Measurements from ENCODE around the gene DDR2. TPM values are rescaled to one million over a fixed set of nuclear protein-coding genes. Genes with fewer than 3 reads are reported as not detected.

DDR2 gene
- total RNA-seq, 2 donors from 2014 or later: 14.2 to 27.0 TPM

- no peak for DNase-seq (ENCODE audit: low spot score)
- TF ChIP-seq POLR2AphosphoS5 (IDR thresholded peaks at IDR 0.05) (no peak), CTCF (IDR thresholded peaks at IDR 0.05) (no peak), POLR2A (IDR thresholded peaks at IDR 0.05) (no peak)
- intact Hi-C loops (cut with DNase I): no loop called here
- 62% methylated on average over 2 of the region's 2 CpGs for WGBS
- Histone ChIP-seq H3K27ac (no peak overlapping the region), H3K27me3 (replicated peaks; ENCODE audit: insufficient read depth) (no peaks in the 10 kb centered on the region), H3K36me3 (no peaks in the 10 kb centered on the region), H3K9me3 (no peaks in the 10 kb centered on the region), H3K4me3 (no peak overlapping the region), H3K4me1 (replicated peaks) (no peaks in the 10 kb centered on the region)
These were observed 6.6 kb upstream of the DDR2 start for GRCh38 chr1:162625679-162626078.

GRCh38 chr1:162626094-162626493, 6.2 kb upstream of the DDR2 start:
- H3K27ac ChIP-seq: peak overlapping the region; percentile 29 to 47
- no peak for DNase-seq (ENCODE audit: low spot score)
- no peak for TF ChIP-seq CTCF (IDR thresholded peaks at IDR 0.05)
- no peak for TF ChIP-seq POLR2A (IDR thresholded peaks at IDR 0.05)
- no peak for TF ChIP-seq POLR2AphosphoS5 (IDR thresholded peaks at IDR 0.05)
- H3K4me3 ChIP-seq: no peak overlapping the region
- intact Hi-C loops (cut with DNase I): no loop called here
- H3K36me3 ChIP-seq: no peaks in the 10 kb centered on the region
- no peaks in the 10 kb centered on the region for H3K9me3 ChIP-seq
- H3K27me3 ChIP-seq (replicated peaks; ENCODE audit: insufficient read depth): no peaks in the 10 kb centered on the region
- 48% methylated on average over 2 of the region's 2 CpGs for WGBS
- no peaks in the 10 kb centered on the region for H3K4me1 ChIP-seq (replicated peaks)

- 15% methylated on average over 2 of the region's 2 CpGs for WGBS
- H3K4me3 ChIP-seq: no peak overlapping the region
- intact Hi-C loops (cut with DNase I): no loop called here
These were observed 5.5 kb upstream of the DDR2 start for GRCh38 chr1:162626761-162627160.

GRCh38 chr1:162627662-162628296, 4.5 kb upstream of the DDR2 start:
- TF ChIP-seq CTCF (IDR thresholded peaks at IDR 0.05) (peak in 3 of 4 experiments; percentile 29 to 33 (median 32)), POLR2AphosphoS5 (IDR thresholded peaks at IDR 0.05) (no peak)
- no peak for DNase-seq (ENCODE audit: low spot score)
- H3K27ac ChIP-seq: no peak overlapping the region
- no peaks in the 10 kb centered on the region for H3K36me3 ChIP-seq
- WGBS: 65% methylated on average over 3 of the region's 3 CpGs
- H3K9me3 ChIP-seq: no peaks in the 10 kb centered on the region
- H3K27me3 ChIP-seq (replicated peaks; ENCODE audit: insufficient read depth): no peaks in the 10 kb centered on the region
- no peaks in the 10 kb centered on the region for H3K4me1 ChIP-seq (replicated peaks)
- intact Hi-C loops (cut with DNase I): no loop called here
- no peak overlapping the region for H3K4me3 ChIP-seq

More at GRCh38 chr1:162626761-162627160, 5.5 kb upstream of the DDR2 start:
- no peaks in the 10 kb centered on the region for H3K27me3 ChIP-seq (replicated peaks; ENCODE audit: insufficient read depth)
- no peaks in the 10 kb centered on the region for H3K9me3 ChIP-seq
- TF ChIP-seq POLR2AphosphoS5 (IDR thresholded peaks at IDR 0.05): no peak
- no peak for TF ChIP-seq CTCF (IDR thresholded peaks at IDR 0.05)
- no peak for TF ChIP-seq POLR2A (IDR thresholded peaks at IDR 0.05)
- H3K36me3 ChIP-seq: no peaks in the 10 kb centered on the region
- DNase-seq (ENCODE audit: low spot score): no peak
- no peaks in the 10 kb centered on the region for H3K4me1 ChIP-seq (replicated peaks)
- peak overlapping the region; percentile 29 to 47 for H3K27ac ChIP-seq

- H3K27ac ChIP-seq: no peak overlapping the region
- H3K9me3 ChIP-seq: no peaks in the 10 kb centered on the region
- H3K27me3 ChIP-seq (replicated peaks; ENCODE audit: insufficient read depth): no peaks in the 10 kb centered on the region
- no peaks in the 10 kb centered on the region for H3K36me3 ChIP-seq
- H3K4me3 ChIP-seq: no peak overlapping the region
- no peak for DNase-seq (ENCODE audit: low spot score)
- WGBS: 95% methylated on average over 3 of the region's 3 CpGs
- intact Hi-C loops (cut with DNase I): no loop called here
- TF ChIP-seq POLR2AphosphoS5 (IDR thresholded peaks at IDR 0.05) (no peak), CTCF (IDR thresholded peaks at IDR 0.05) (no peak), POLR2A (IDR thresholded peaks at IDR 0.05) (no peak)
- no peaks in the 10 kb centered on the region for H3K4me1 ChIP-seq (replicated peaks)
These were observed 3.1 kb upstream of the DDR2 start for GRCh38 chr1:162629077-162629627.
